Transverse colon (tissue), 3 donors: ENCODE data around the gene MRFAP1L1.

ENCODE experiments used
- CTCF ChIP-seq, 5 experiments: fragments of 200-600 bp in 3 of 5; fragments of 450-650 bp in 2 of 5; sonication (generic) in 3 of 5; IDR thresholded peaks; 1 replicate in 2 of 5; 2 replicates in 3 of 5; pipeline ENCODE4 v1.5.1; 2016 to 2017; ENCODE audit warnings: antibody characterized with exemption in 5 of 5, inconsistent platforms in 3 of 5, mild to moderate bottlenecking in 2 of 5, moderate library complexity in 1 of 5
- POLR2A ChIP-seq: fragments of 450-650 bp; IDR thresholded peaks from one replicate; pipeline ENCODE4 v1.6.1; 2016; ENCODE audit warnings: antibody characterized with exemption, mild to moderate bottlenecking, moderate library complexity

- no peak for TF ChIP-seq CTCF (IDR thresholded peaks at IDR 0.05)
- no peak for TF ChIP-seq POLR2A
Observed at GRCh38 chr4:6733358-6734164, 23.9 kb upstream of the MRFAP1L1 start.
